Smooth muscle cell (in vitro differentiated cells): Measurements from ENCODE around the gene CACNA2D1. TPM values are rescaled to one million over a fixed set of nuclear protein-coding genes. Genes with fewer than 3 reads are reported as not detected.

Experiments
- DNase-seq: peaks from one replicate; lab custom pipeline; 2025; ENCODE audit not compliant: unreplicated experiment; lab: John Stamatoyannopoulos, UW
- H2AFZ ChIP-seq: fragments of 200-600 bp; sonication (generic); 2 replicates; pipeline ENCODE4 v1.6.0; 2016; ENCODE audit warnings: antibody characterized with exemption, low read depth, mild to moderate bottlenecking
- H3F3A ChIP-seq: fragments of 200-600 bp; sonication (generic); 2 replicates; pipeline ENCODE4 v1.6.0; 2017; ENCODE audit warnings: antibody characterized with exemption, low read depth
- H3K27ac ChIP-seq: fragments of 200-600 bp; sonication (generic); 2 replicates; pipeline ENCODE4 v1.5.1; 2016; ENCODE audit warnings: low read depth, mild to moderate bottlenecking
- H3K27me3 ChIP-seq: fragments of 200-600 bp; sonication (generic); 2 replicates; pipeline ENCODE4 v1.6.1; 2016; ENCODE audit warnings: low read depth, mild to moderate bottlenecking
- H3K36me3 ChIP-seq: fragments of 200-600 bp; sonication (generic); 2 replicates; pipeline ENCODE4 v1.5.1; 2016; ENCODE audit warnings: low read depth
- H3K4me1 ChIP-seq: fragments of 200-600 bp; sonication (generic); 2 replicates; pipeline ENCODE4 v1.5.1; 2016; ENCODE audit warnings: low read depth
- H3K4me2 ChIP-seq: fragments of 200-600 bp; sonication (generic); 2 replicates; pipeline ENCODE4 v1.6.0; 2016; ENCODE audit warnings: mild to moderate bottlenecking
- H3K4me3 ChIP-seq: fragments of 200-600 bp; sonication (generic); 2 replicates; pipeline ENCODE4 v1.5.1; 2016; ENCODE audit warnings: mild to moderate bottlenecking
- H3K79me2 ChIP-seq: fragments of 200-600 bp; sonication (generic); 2 replicates; pipeline ENCODE4 v1.6.0; 2016; ENCODE audit warnings: low read depth, mild to moderate bottlenecking
- H3K9ac ChIP-seq: fragments of 200-600 bp; sonication (generic); 2 replicates; pipeline ENCODE4 v1.6.0; 2016; ENCODE audit warnings: low read depth
- H3K9me3 ChIP-seq: fragments of 200-600 bp; sonication (generic); replicated peaks from 2 replicates; pipeline ENCODE4 v1.5.1; 2016; ENCODE audit warnings: low read depth
- H4K20me1 ChIP-seq: fragments of 200-600 bp; sonication (generic); 2 replicates; pipeline ENCODE4 v1.6.0; 2016; ENCODE audit warnings: low read depth
- WGBS: methylation state at CpG from one replicate; pipeline ENCODE4 v1.1.7; 2016; ENCODE audit warnings: low lambda C conversion rate; 5-methylcytosine and 5-hydroxymethylcytosine counted together
- polyA plus RNA-seq: library from polyadenylated mRNA; unstranded; fragments of >200 nt; fragmentation: Nextera tagmentation; extraction: Ambion mirVana; gene quantifications from 2 replicates; pipeline ENCODE4 v1.2.1, GENCODE V29; 2016
- total RNA-seq: library from RNA; depleted of rRNA; stranded (reverse); fragments of >200 nt; gene quantifications from 2 replicates; pipeline ENCODE4 v1.2.3, GENCODE V29; 2014
- TF ChIP-seq, protein P1 (sequence below): fragments of 200-600 bp; sonication (generic); IDR thresholded peaks from 2 replicates; pipeline ENCODE4 v1.5.1; 2017; ENCODE audit warnings: borderline replicate concordance, mild to moderate bottlenecking, antibody characterized with exemption; ENCODE audit not compliant: insufficient read depth, poor library complexity, severe bottlenecking

The CACNA2D1 gene
- total and polyA plus RNA-seq, 2 experiments from 2014 or later = 4.1 to 39.3 TPM

DNA sequence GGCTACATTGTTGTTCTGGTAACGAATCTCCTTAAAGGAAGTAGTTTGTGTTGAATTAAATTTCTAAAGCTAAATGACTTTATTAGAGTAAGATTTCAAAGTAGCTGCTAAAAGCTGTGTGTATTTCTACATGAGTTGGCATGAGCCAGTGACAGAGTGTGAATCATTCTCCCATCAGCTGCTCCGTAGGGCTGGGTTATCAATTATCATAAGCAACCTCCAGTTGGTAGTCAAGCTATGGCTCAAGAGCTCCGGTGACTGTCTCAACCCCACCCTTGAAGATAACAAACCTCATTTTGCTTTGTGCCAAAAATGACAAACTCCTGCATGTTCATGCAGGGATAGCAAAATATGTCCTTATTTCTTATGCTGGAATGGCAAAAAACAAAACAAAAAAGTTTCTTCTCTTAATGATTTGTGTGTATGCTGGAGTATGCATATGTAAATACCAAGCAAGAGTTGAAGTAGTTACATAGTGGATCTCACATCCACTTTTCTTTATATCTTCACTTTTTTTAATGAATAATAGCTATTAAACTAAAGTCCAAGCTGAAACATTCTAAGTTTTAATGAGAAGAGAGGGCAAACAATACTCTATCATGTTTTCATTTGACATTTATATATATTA lies 249.4 kb downstream of the CACNA2D1 start:
- H3K4me2 ChIP-seq = peak overlapping the region; percentile 3

DNA sequence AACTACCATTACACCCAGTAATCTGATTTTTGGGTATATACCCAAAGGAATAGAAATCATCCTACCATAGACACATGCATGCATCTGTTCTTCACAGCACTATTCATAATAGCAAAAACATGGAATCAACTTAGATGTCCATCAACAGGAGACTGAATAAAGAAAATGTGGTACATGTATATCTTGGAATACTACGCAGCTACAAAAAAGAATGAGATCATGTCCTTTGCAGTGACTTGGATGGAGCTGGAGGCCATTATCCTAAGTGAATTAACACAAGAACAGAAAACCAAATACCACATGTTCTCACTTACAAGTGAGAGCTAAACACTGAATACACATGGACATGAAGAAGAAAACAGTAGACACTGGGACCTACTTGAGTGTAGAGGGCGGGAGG lies 254.9 kb downstream of the CACNA2D1 start:
- no peak overlapping the region for H3K27ac ChIP-seq
- no peaks in the 10 kb centered on the region for H3F3A ChIP-seq
- TF ChIP-seq, protein P1, sequence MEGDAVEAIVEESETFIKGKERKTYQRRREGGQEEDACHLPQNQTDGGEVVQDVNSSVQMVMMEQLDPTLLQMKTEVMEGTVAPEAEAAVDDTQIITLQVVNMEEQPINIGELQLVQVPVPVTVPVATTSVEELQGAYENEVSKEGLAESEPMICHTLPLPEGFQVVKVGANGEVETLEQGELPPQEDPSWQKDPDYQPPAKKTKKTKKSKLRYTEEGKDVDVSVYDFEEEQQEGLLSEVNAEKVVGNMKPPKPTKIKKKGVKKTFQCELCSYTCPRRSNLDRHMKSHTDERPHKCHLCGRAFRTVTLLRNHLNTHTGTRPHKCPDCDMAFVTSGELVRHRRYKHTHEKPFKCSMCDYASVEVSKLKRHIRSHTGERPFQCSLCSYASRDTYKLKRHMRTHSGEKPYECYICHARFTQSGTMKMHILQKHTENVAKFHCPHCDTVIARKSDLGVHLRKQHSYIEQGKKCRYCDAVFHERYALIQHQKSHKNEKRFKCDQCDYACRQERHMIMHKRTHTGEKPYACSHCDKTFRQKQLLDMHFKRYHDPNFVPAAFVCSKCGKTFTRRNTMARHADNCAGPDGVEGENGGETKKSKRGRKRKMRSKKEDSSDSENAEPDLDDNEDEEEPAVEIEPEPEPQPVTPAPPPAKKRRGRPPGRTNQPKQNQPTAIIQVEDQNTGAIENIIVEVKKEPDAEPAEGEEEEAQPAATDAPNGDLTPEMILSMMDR = no peak
- H3K4me1 ChIP-seq = no peaks in the 10 kb centered on the region
- H3K9ac ChIP-seq = no peak overlapping the region
- no peak for DNase-seq
- H3K4me3 ChIP-seq = no peak overlapping the region
- no peaks in the 10 kb centered on the region for H3K9me3 ChIP-seq
- no peak overlapping the region for H2AFZ ChIP-seq
- H4K20me1 ChIP-seq = no peaks in the 10 kb centered on the region
- H3K27me3 ChIP-seq = no peaks in the 10 kb centered on the region
- 98% methylated on average over 2 of the region's 2 CpGs for WGBS
- no peaks in the 10 kb centered on the region for H3K79me2 ChIP-seq
- no peaks in the 10 kb centered on the region for H3K36me3 ChIP-seq
- no peak overlapping the region for H3K4me2 ChIP-seq

More for the DNA sequence above, 249.4 kb downstream of the CACNA2D1 start:
- H3F3A ChIP-seq = no peaks in the 10 kb centered on the region
- TF ChIP-seq, protein P1 = no peak
- no peak overlapping the region for H3K27ac ChIP-seq
- no peaks in the 10 kb centered on the region for H3K36me3 ChIP-seq
- H3K27me3 ChIP-seq = no peaks in the 10 kb centered on the region
- no peak overlapping the region for H3K9ac ChIP-seq
- no peak overlapping the region for H3K4me3 ChIP-seq
- H4K20me1 ChIP-seq = no peaks in the 10 kb centered on the region
- no peaks in the 10 kb centered on the region for H3K4me1 ChIP-seq
- WGBS = 48% methylated on average over 3 of the region's 3 CpGs
- no peaks in the 10 kb centered on the region for H3K79me2 ChIP-seq
- no peaks in the 10 kb centered on the region for H3K9me3 ChIP-seq
- no peak overlapping the region for H2AFZ ChIP-seq
- DNase-seq = no peak

DNA sequence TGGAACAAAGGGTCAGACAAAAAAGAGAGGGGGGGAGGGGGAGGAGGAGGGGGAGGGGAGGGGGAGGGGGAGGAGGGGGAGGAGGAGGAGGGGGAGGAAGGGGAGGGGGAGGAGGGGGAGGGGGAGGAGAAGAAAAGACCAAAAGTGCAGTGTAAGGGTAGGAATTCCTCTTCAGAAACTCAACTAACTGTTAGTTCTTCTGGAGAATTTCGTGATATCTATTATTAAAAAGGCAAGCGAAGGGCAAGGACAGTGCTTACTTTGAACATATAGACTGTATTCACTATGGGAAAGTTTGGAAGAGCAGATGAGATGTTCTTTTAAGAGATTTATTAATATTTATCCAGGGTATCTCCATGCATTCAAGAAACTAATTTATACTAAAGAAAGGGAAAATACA lies 258.1 kb downstream of the CACNA2D1 start:
- H3K9me3 ChIP-seq = no peaks in the 10 kb centered on the region
- no peak for DNase-seq
- H3K79me2 ChIP-seq = no peaks in the 10 kb centered on the region
- H3K4me2 ChIP-seq = no peak overlapping the region
- H4K20me1 ChIP-seq = no peaks in the 10 kb centered on the region
- no peaks in the 10 kb centered on the region for H3K27me3 ChIP-seq
- no peak overlapping the region for H3K4me3 ChIP-seq
- H3K36me3 ChIP-seq = no peaks in the 10 kb centered on the region
- H2AFZ ChIP-seq = no peak overlapping the region
- no peak overlapping the region for H3K9ac ChIP-seq
- TF ChIP-seq, protein P1 = no peak
- no peaks in the 10 kb centered on the region for H3K4me1 ChIP-seq
- no peaks in the 10 kb centered on the region for H3F3A ChIP-seq
- 93% methylated on average over 2 of the region's 2 CpGs for WGBS
- no peak overlapping the region for H3K27ac ChIP-seq

GRCh38 chr7:82183634-82184033 lies 259.9 kb downstream of the CACNA2D1 start:
- no peaks in the 10 kb centered on the region for H4K20me1 ChIP-seq
- H3K27me3 ChIP-seq = no peaks in the 10 kb centered on the region
- H3K27ac ChIP-seq = no peak overlapping the region
- no peak overlapping the region for H3K9ac ChIP-seq
- DNase-seq = no peak
- H3K4me3 ChIP-seq = no peak overlapping the region
- no peaks in the 10 kb centered on the region for H3K79me2 ChIP-seq
- no peaks in the 10 kb centered on the region for H3F3A ChIP-seq
- 71% methylated on average over 4 of the region's 4 CpGs for WGBS
- H3K36me3 ChIP-seq = no peaks in the 10 kb centered on the region
- no peak overlapping the region for H3K4me2 ChIP-seq
- no peak overlapping the region for H2AFZ ChIP-seq
- H3K4me1 ChIP-seq = no peaks in the 10 kb centered on the region
- TF ChIP-seq, protein P1 = no peak
- H3K9me3 ChIP-seq = no peaks in the 10 kb centered on the region
